ENCODE measurements around the gene HECTD1.
"Not testable (repeated sequence)": the region's sequence is repeated elsewhere in the genome, so short reads cannot be mapped to it uniquely, and the experiment has no call there.

The HECTD1 gene

GRCh38 chr14:31124197-31124596 lies 83.4 kb downstream of the HECTD1 start:
- H3K9me3 ChIP-seq (ENCODE audit: control insufficient read depth, insufficient read depth, low read length) = no peaks in the 10 kb centered on the region
- WGBS (ENCODE audit: insufficient coverage, insufficient read length) = no CpG with 5 or more reads among the region's 3 CpGs
- H3K27me3 ChIP-seq (ENCODE audit: control insufficient read depth, insufficient read depth, low read length) = no peaks in the 10 kb centered on the region
- DNase-seq (ENCODE audit: low read depth, low spot score) = no peak
- H3K4me3 ChIP-seq (ENCODE audit: low read length) = no peak overlapping the region
- no peak overlapping the region for H3K27ac ChIP-seq (ENCODE audit: low read length)
- peaks cover 7% of the 10 kb centered on the region; the same call in 1 of the 2 replicates for H3K36me3 ChIP-seq (ENCODE audit: control insufficient read depth, insufficient read depth, low read length)
- H3K4me1 ChIP-seq (ENCODE audit: control insufficient read depth, insufficient read depth, low read length) = no peaks in the 10 kb centered on the region; the same call in 1 of the 2 replicates

GRCh38 chr14:31122921-31123320 lies 84.7 kb downstream of the HECTD1 start:
- no CpG with 5 or more reads among the region's 4 CpGs for WGBS (ENCODE audit: insufficient coverage, insufficient read length)
- Histone ChIP-seq H3K9me3 (ENCODE audit: control insufficient read depth, insufficient read depth, low read length) (no peaks in the 10 kb centered on the region), H3K4me1 (ENCODE audit: control insufficient read depth, insufficient read depth, low read length) (no peaks in the 10 kb centered on the region; the same call in 1 of the 2 replicates), H3K27me3 (ENCODE audit: control insufficient read depth, insufficient read depth, low read length) (no peaks in the 10 kb centered on the region), H3K4me3 (ENCODE audit: low read length) (no peak overlapping the region), H3K27ac (ENCODE audit: low read length) (no peak overlapping the region), H3K36me3 (ENCODE audit: control insufficient read depth, insufficient read depth, low read length) (peaks cover 7% of the 10 kb centered on the region; the same call in 1 of the 2 replicates)
- DNase-seq (ENCODE audit: low read depth, low spot score) = no peak

GRCh38 chr14:31122098-31122611 lies 85.4 kb downstream of the HECTD1 start:
- DNase-seq (ENCODE audit: low read depth, low spot score) = no peak
- H3K27me3 ChIP-seq (ENCODE audit: control insufficient read depth, insufficient read depth, low read length) = no peaks in the 10 kb centered on the region
- H3K36me3 ChIP-seq (ENCODE audit: control insufficient read depth, insufficient read depth, low read length) = peaks cover 4% of the 10 kb centered on the region; the same call in 1 of the 2 replicates
- no peaks in the 10 kb centered on the region for H3K9me3 ChIP-seq (ENCODE audit: control insufficient read depth, insufficient read depth, low read length)
- WGBS (ENCODE audit: insufficient coverage, insufficient read length) = no CpG with 5 or more reads among the region's 8 CpGs
- no peak overlapping the region for H3K27ac ChIP-seq (ENCODE audit: low read length)
- H3K4me3 ChIP-seq (ENCODE audit: low read length) = no peak overlapping the region
- H3K4me1 ChIP-seq (ENCODE audit: control insufficient read depth, insufficient read depth, low read length) = no peaks in the 10 kb centered on the region; the same call in 1 of the 2 replicates

- no peak for DNase-seq (ENCODE audit: low read depth, low spot score)
- Histone ChIP-seq H3K27me3 (ENCODE audit: control insufficient read depth, insufficient read depth, low read length) (no peaks in the 10 kb centered on the region), H3K4me1 (ENCODE audit: control insufficient read depth, insufficient read depth, low read length) (no peaks in the 10 kb centered on the region; the same call in 1 of the 2 replicates), H3K36me3 (ENCODE audit: control insufficient read depth, insufficient read depth, low read length) (peaks cover 8% of the 10 kb centered on the region; the same call in 1 of the 2 replicates), H3K27ac (ENCODE audit: low read length) (no peak overlapping the region), H3K9me3 (ENCODE audit: control insufficient read depth, insufficient read depth, low read length) (no peaks in the 10 kb centered on the region), H3K4me3 (ENCODE audit: low read length) (no peak overlapping the region)
- no CpG with 5 or more reads among the region's 3 CpGs for WGBS (ENCODE audit: insufficient coverage, insufficient read length)
Measured at GRCh38 chr14:31118892-31119291, 88.7 kb downstream of the HECTD1 start.

GRCh38 chr14:31113794-31114193 lies 93.8 kb downstream of the HECTD1 start:
- H3K4me3 ChIP-seq (ENCODE audit: low read length) = no peak overlapping the region
- H3K9me3 ChIP-seq (ENCODE audit: control insufficient read depth, insufficient read depth, low read length) = no peaks in the 10 kb centered on the region
- no peak overlapping the region for H3K27ac ChIP-seq (ENCODE audit: low read length)
- no CpG with 5 or more reads among the region's 3 CpGs for WGBS (ENCODE audit: insufficient coverage, insufficient read length)
- no peaks in the 10 kb centered on the region for H3K27me3 ChIP-seq (ENCODE audit: control insufficient read depth, insufficient read depth, low read length)
- no peak for DNase-seq (ENCODE audit: low read depth, low spot score)
- peaks cover 9% of the 10 kb centered on the region; the same call in 1 of the 2 replicates for H3K36me3 ChIP-seq (ENCODE audit: control insufficient read depth, insufficient read depth, low read length)
- no peaks in the 10 kb centered on the region for H3K4me1 ChIP-seq (ENCODE audit: control insufficient read depth, insufficient read depth, low read length)

- Histone ChIP-seq H3K4me3 (ENCODE audit: low read length) (no peak overlapping the region), H3K4me1 (ENCODE audit: control insufficient read depth, insufficient read depth, low read length) (no peaks in the 10 kb centered on the region), H3K36me3 (ENCODE audit: control insufficient read depth, insufficient read depth, low read length) (peaks cover 7% of the 10 kb centered on the region; the same call in 1 of the 2 replicates), H3K27ac (ENCODE audit: low read length) (no peak overlapping the region), H3K9me3 (ENCODE audit: control insufficient read depth, insufficient read depth, low read length) (no peaks in the 10 kb centered on the region), H3K27me3 (ENCODE audit: control insufficient read depth, insufficient read depth, low read length) (no peaks in the 10 kb centered on the region)
- DNase-seq (ENCODE audit: low read depth, low spot score) = no peak
- no CpG with 5 or more reads among the region's 2 CpGs for WGBS (ENCODE audit: insufficient coverage, insufficient read length)
Measured at GRCh38 chr14:31110872-31111271, 96.7 kb downstream of the HECTD1 start.

- Histone ChIP-seq H3K27ac (ENCODE audit: low read length) (no peak overlapping the region), H3K4me1 (ENCODE audit: control insufficient read depth, insufficient read depth, low read length) (no peaks in the 10 kb centered on the region), H3K9me3 (ENCODE audit: control insufficient read depth, insufficient read depth, low read length) (no peaks in the 10 kb centered on the region), H3K36me3 (ENCODE audit: control insufficient read depth, insufficient read depth, low read length) (peaks cover 5% of the 10 kb centered on the region; the same call in 1 of the 2 replicates), H3K27me3 (ENCODE audit: control insufficient read depth, insufficient read depth, low read length) (no peaks in the 10 kb centered on the region), H3K4me3 (ENCODE audit: low read length) (no peak overlapping the region)
- no peak for DNase-seq (ENCODE audit: low read depth, low spot score)
- no CpG with 5 or more reads among the region's 11 CpGs for WGBS (ENCODE audit: insufficient coverage, insufficient read length)
Measured at GRCh38 chr14:31109257-31109656, 98.3 kb downstream of the HECTD1 start.

- WGBS (ENCODE audit: insufficient coverage, insufficient read length) = no CpG with 5 or more reads among the region's 3 CpGs
- Histone ChIP-seq H3K4me1 (ENCODE audit: control insufficient read depth, insufficient read depth, low read length) (no peaks in the 10 kb centered on the region), H3K4me3 (ENCODE audit: low read length) (no peak overlapping the region), H3K27me3 (ENCODE audit: control insufficient read depth, insufficient read depth, low read length) (no peaks in the 10 kb centered on the region), H3K27ac (ENCODE audit: low read length) (no peak overlapping the region), H3K36me3 (ENCODE audit: control insufficient read depth, insufficient read depth, low read length) (peaks cover 10% of the 10 kb centered on the region; the same call in 1 of the 2 replicates), H3K9me3 (ENCODE audit: control insufficient read depth, insufficient read depth, low read length) (no peaks in the 10 kb centered on the region)
- DNase-seq (ENCODE audit: low read depth, low spot score) = no peak
Measured at GRCh38 chr14:31106768-31107167, 100.8 kb downstream of the HECTD1 start.

GRCh38 chr14:31097081-31097480 lies 110.5 kb downstream of the HECTD1 start:
- H3K36me3 ChIP-seq (ENCODE audit: control insufficient read depth, insufficient read depth, low read length) = peaks cover 3% of the 10 kb centered on the region; the same call in 1 of the 2 replicates
- H3K4me1 ChIP-seq (ENCODE audit: control insufficient read depth, insufficient read depth, low read length) = no peaks in the 10 kb centered on the region
- H3K9me3 ChIP-seq (ENCODE audit: control insufficient read depth, insufficient read depth, low read length) = no peaks in the 10 kb centered on the region
- no peak overlapping the region for H3K4me3 ChIP-seq (ENCODE audit: low read length)
- no peaks in the 10 kb centered on the region for H3K27me3 ChIP-seq (ENCODE audit: control insufficient read depth, insufficient read depth, low read length)
- no peak for DNase-seq (ENCODE audit: low read depth, low spot score)
- H3K27ac ChIP-seq (ENCODE audit: low read length) = no peak overlapping the region
- no CpG with 5 or more reads among the region's 1 CpG for WGBS (ENCODE audit: insufficient coverage, insufficient read length)

- WGBS (ENCODE audit: insufficient coverage, insufficient read length) = no CpG with 5 or more reads among the region's 6 CpGs
- Histone ChIP-seq H3K9me3 (ENCODE audit: control insufficient read depth, insufficient read depth, low read length) (no peaks in the 10 kb centered on the region), H3K27me3 (ENCODE audit: control insufficient read depth, insufficient read depth, low read length) (no peaks in the 10 kb centered on the region), H3K27ac (ENCODE audit: low read length) (no peak overlapping the region), H3K4me3 (ENCODE audit: low read length) (no peak overlapping the region), H3K4me1 (ENCODE audit: control insufficient read depth, insufficient read depth, low read length) (no peaks in the 10 kb centered on the region), H3K36me3 (ENCODE audit: control insufficient read depth, insufficient read depth, low read length) (peaks cover 3% of the 10 kb centered on the region; the same call in 1 of the 2 replicates)
- no peak for DNase-seq (ENCODE audit: low read depth, low spot score)
Measured at GRCh38 chr14:31096255-31096654, 111.3 kb downstream of the HECTD1 start.

- H3K4me1 ChIP-seq (ENCODE audit: control insufficient read depth, insufficient read depth, low read length); H3K36me3 ChIP-seq (ENCODE audit: control insufficient read depth, insufficient read depth, low read length); H3K27ac ChIP-seq (ENCODE audit: low read length); H3K9me3 ChIP-seq (ENCODE audit: control insufficient read depth, insufficient read depth, low read length); DNase-seq (ENCODE audit: low read depth, low spot score); H3K4me3 ChIP-seq (ENCODE audit: low read length); H3K27me3 ChIP-seq (ENCODE audit: control insufficient read depth, insufficient read depth, low read length): not testable (repeated sequence)
- WGBS (ENCODE audit: insufficient coverage, insufficient read length) = no CpG with 5 or more reads among the region's 8 CpGs
Measured at GRCh38 chr14:31095817-31096216, 111.8 kb downstream of the HECTD1 start.
